HK-2 (cell line): Measurements from ENCODE around the gene SRGAP2C.
"Not testable (repeated sequence)": the region's sequence is repeated elsewhere in the genome, so short reads cannot be mapped to it uniquely, and the experiment has no call there.

ENCODE experiments used
- DNase-seq: peaks from one replicate; pipeline ENCODE4 v3.0.0-alpha.2; 2018; ENCODE audit not compliant: unreplicated experiment

Gene SRGAP2C

DNA sequence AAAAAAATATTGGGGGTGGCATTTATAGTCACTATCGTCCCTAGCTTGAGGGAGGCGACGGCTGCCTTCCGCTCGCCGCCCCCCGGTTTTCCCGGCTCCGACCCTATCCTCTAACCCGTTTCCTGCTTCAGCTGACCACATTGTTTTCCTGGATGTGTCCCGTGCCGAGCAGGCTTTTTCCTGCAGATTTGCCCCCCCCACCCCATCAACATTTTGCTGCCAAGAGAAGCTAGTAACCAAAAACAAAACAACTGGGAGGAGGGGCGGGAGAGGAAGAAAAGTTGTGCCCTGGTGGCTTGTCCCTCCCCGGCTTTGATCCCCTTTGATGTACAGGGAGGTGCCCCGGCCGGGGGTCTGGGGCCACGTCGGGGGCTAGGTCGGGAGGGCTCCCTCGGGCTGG, 1.4 kb downstream of the SRGAP2C start:
- DNase-seq: not testable (repeated sequence)

DNA sequence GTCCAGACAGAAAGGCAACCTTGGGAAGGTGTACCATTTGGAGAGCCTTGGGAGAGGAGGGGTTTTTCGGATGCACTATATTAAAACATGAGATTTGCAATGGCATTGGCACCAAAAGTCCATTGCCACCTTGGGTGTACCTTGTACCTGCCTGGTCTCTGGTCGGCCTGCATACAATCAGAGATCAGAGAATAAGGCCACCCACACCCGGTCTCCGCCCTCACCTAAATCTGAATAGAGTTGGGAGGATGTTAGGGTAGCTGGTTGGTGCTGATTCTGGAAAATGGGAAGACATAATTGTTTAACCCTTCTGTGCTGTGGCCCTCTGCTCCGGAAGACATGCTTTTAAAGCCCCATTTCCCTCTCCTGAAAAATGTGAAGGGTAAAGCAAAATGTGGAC, 3.1 kb downstream of the SRGAP2C start:
- DNase-seq: not testable (repeated sequence)

DNA sequence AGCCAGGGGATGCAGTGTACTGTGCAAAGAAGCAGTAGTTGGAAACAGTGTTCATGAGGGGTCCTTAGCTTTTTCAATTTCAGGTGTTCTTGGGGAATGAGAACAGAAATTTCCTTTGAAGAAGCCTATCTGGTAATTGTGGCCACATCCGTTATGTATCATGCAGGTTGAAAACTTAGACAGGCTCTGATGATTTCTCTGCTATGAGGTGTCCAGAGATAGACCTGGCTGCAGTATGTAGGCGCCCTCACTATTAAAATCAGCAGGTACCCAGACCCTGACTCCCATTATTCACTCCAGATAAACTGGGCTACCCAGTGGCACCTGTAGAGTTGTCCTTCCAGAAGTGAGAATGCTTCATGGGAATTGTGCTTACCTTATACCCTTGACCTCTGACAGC, 7.7 kb downstream of the SRGAP2C start:
- not testable (repeated sequence) for DNase-seq

DNA sequence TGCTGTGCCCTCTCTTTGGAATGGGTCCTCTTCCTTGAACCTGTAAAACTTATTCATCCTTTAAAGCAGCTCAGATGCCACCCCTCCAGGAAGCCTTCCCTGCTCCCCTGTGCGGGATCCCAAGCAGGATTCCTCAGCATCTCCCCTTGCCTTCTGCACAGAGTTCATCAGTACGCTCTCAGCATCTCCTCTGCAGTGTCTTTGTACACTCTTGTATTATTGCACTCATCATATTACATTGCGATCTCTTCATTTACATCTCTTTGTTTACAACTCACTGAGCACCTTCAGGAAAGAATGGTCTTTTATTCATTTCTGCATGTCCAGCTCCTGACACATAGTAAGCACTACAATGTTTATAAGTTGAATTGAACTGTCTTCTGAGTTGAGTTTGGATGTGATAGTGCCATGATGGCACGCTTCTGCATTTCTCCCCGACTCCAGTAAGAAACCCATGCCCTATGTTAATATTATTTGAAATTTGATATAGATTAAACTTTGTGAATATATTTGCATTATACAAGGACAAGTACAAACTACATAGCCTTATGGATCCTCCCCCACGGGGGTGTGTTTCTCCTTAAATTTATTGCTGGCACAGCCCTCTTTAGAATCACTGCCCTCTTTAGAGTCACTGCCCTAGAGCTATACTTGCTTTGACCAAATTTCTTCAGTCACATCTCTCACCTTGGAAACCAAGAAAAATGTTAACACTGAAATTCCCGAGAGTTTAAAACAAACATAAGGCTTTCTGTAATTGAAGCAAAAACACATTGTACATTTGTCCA, 12.5 kb downstream of the SRGAP2C start:
- DNase-seq: not testable (repeated sequence)

DNA sequence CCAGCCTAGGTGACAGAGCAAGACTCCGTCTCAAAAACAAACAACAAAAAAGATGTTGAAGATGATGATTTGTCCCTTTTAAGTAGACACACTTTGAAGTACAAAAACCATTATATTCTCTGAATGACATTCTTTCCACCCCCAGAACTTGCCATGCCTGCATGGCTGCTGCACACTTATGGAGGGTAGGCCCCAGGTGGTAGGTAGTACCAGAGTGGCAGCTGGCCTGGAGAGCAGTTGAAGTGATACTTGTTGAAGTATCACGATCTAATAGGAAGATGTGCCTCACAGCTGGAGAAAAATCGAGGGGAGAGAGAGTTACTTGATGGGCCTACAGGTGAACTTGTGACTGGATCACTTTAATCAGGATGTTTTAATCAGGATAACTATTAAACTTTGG, 15.0 kb downstream of the SRGAP2C start:
- DNase-seq: not testable (repeated sequence)

DNA sequence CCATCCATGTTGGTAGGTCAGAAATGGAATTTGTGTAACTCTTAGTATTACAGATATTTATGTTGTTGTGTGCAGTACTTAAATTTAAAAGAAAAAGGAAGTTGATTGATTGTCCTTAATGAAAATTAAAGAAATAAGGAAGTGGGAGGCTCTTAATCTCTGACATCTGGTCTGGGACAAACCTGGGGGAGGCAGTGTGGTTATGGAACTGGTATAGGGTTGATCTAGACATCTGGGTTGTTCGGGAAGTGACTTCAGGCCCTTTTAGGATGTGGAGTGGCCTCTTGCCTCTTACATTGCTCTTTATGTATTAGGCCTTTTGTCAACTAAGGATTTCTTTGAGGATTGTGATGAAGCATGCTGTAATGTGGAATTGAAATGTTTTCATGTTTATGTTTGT, 15.5 kb downstream of the SRGAP2C start:
- DNase-seq: not testable (repeated sequence)

DNA sequence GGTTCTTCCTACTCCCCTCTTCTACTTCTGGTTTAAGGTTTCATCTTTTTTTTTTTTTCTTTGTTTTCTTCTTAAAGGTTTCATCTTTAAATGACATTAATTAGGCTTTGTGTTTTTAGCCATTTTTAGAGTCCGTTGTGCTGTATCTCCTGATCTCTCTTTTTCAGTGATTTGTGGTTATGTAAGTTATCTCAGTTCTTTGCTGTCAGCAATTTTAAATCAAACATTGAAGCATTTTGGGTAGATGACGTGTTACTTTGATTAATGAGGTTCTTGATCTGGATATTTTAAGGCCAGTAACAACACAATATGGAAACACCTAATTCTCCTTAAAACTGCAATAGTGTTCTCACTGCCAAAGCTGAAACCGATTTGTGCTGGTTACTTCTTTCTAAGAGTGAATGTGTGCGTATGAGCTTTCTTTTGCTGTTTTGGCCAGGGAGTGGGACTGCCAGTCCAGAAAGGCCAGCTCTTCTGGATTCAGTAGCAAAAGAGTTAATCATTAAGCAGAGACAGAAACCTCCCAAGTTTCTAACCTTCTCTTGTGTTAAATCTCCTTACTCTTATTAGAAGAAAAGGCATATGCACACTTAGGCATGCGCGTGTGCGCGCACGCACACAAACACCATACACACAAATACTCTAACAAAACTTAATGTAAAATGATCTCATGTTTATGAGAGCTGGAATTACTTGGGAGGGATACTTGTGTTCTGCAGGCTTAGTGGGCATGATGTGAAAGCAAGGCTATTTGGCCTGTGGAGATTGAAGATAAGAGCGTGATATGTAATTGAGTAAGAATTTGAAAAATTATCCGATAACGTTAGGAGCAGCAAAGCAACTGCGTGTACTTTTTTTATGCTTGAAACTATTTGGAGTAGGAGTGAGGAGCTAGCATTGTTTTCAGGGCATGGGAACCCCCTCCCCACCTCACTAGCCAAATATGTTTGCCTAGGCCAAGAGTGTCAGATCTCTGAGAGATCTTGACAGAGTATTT, 16.5 kb downstream of the SRGAP2C start:
- not testable (repeated sequence) for DNase-seq

DNA sequence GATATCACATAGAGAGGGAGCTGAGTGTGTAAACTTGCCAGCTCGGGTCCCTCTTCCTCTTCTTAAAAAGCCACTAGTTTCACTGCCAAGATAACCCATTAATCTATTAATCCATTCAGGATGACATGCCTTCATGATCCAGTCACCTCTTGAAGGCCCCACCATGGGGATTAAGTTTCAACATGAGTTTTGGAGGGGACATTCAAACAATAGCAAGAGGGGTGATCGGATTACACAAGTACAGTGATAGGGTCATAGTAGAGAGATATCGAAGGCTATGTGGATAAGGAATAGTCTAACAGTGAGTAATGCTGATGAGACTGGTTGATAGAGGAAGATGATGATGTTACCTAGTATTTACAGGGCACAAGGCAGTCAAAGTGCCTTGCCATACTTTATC, 18.2 kb downstream of the SRGAP2C start:
- DNase-seq: not testable (repeated sequence)

DNA sequence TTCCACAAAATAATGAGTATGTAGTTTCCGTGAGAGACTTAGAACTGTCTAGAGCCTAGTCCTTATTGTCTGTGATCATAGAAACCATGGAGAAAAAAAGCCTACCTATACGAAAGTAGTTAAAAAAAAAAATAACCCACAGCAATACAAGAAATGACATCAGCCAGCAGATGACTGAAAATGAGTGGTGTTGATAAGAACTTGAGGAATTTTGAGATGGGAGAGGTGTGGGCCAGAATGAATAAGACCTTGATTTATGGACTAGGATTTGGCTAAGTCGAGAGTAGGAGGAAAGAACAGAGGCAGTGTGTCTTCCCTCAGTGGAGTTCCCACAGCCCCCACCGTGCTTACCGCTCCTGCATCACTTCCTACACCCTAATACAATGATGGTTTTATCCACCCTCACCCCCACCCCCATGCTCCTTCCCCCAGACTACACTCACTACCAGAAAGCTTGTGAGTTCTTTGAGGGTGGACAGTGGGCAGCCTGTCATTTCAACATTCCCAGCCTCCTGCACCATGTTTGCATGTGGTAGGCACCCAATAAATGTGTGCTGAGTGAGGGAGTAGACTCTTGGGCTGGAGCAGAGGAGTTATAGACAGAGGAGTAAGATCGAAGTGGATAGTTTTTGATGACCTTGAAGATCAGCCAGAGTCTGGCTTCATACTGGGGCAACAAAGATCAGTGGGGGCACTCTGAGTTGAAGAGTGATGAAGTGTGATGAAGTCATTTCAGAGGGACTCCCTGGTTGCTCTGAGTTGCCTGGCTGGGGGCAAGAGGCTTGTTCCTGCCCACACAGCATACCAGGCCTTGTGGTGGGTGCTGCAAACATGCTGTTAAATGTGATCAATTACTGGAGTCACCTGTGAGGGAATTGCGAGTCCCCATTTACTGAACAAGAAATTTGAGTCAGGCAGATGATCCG, 21.3 kb downstream of the SRGAP2C start:
- not testable (repeated sequence) for DNase-seq

DNA sequence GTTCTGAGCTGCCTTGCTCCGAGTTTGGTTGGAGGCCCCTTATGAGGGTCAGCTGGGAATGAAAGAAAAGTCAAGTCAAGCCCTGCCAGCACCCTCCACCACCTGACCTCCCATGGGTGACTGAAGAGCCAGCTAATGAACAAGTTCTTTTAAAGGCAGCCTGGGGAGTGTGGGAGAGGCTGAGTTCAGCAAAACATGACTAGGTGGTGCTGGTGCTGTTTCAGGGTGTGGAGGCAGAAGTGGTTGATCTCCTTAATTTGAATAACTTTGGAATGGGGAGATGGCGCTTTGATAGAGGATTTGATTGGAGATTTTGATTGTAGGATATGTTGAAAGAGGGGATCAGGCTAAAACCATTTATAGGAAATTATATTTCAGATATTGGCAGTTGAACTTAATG, 22.6 kb downstream of the SRGAP2C start:
- DNase-seq: not testable (repeated sequence)

DNA sequence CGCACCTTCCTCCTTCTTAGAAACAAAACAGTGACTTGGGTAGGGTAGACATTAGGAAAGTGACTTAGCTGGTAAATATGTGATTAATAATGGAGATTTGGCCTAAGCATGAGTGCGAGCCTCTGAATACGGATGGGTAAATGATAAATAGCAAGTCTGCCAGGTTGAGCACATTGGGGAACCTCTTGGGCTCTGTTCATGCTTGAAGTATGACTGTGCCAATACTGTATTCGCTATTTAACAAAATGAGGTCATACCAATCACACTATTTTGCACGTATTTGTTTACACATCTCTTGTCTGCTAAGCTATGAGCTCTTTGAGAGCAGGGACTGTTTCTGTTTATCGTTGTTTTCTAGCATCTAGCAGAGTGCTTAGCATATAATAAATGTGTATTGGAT, 23.6 kb downstream of the SRGAP2C start:
- DNase-seq: not testable (repeated sequence)

DNA sequence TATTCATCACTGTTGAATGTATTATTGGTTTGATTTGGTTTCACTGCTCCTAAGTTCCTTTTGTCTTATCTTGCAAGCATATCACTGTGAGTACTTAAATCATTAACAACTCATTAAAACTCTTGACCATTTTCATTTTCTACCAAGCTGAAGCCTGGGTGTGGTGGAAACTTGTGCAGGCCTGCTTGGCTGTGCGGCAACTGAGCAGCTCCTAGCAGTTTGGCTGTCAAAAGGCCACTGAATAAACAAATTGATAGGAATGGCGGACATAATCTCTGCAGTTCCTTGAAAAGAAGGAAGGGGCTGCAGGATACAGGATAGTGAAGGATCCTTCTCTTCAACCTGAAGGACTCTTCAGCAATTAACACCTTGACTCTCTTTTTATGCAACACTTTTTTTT, 26.0 kb downstream of the SRGAP2C start:
- not testable (repeated sequence) for DNase-seq

DNA sequence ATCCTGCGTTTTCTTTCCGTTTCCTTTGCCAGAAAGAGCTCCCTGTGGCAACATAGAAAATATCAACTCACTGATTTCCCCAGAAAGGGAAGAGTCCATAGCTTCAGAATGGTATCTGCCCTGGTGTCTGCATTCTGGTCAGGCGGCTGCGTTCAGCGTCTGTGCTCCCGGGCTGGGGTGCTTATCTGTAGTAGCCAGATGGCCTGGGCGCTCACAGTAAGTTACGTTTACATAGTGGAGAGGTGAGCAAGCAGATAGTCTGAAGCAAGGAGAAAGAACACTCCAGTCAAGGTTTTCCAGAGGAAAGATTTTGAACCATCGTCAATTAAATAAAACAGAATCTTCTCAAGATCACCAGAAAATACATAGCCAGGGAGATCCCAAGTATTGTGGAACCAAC, 28.7 kb downstream of the SRGAP2C start:
- not testable (repeated sequence) for DNase-seq

DNA sequence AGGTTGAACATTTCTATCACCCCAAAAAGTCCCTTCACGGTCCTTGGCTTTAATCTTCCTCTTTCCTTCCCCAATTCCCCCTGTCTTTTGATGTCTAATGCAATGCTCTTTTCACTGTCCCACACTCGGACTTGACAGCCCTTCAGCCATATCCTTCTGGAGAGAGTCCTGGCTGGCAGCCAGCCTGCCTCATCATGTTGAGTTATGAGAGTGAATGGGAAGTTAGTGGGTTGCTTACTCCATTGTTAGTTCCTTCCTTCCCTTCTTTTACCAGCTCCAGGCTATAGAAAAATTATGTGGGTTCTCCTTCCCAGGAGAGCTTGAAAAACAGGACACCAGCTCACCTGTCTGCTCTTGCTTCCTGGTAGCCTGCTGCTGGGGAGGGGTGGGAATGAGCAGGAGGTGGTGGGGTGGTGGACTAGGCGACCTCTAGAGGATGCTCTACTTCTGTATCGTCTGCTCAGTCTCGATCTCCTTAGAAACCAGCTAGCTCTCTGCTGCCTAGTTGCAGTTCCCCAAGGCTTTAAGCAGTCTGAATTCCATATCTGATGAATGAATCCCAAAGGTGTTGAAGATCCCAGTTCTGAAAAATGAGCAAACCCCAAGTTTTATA, 29.9 kb downstream of the SRGAP2C start:
- not testable (repeated sequence) for DNase-seq

DNA sequence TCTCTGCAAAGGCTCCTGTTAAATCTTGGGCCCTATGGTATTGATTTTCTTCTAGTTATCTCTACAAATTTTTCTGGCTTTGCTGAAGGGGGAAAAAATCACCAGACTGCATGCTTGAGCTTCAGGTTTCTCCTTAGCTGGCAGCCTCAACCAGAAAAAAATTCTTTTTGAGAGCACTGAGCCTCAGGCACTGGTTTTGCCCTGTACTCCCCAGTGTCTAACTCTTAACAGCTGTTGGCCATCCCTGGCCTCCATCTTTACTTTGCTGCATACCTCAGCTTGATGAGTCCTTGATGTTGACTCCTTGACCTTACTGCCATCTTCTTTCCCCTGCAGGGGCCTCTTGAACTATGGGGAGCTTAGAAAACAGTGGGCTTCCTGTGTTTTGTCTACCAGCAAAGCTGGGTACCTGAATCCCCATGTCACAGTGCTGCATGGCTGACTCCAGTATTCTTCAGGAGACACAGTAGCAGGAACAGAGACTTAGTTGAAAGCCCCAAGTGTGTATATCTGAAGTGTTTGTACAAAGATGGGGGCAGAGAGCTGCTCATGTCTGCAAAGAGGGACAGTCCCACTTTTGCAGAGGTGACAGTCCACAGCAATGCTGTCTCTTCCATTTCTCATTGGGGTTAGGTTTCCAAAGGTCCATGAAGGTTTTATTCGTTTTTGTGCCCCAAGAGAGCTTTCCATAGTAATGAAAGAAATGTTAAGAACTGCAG, 31.1 kb downstream of the SRGAP2C start:
- DNase-seq: not testable (repeated sequence)

DNA sequence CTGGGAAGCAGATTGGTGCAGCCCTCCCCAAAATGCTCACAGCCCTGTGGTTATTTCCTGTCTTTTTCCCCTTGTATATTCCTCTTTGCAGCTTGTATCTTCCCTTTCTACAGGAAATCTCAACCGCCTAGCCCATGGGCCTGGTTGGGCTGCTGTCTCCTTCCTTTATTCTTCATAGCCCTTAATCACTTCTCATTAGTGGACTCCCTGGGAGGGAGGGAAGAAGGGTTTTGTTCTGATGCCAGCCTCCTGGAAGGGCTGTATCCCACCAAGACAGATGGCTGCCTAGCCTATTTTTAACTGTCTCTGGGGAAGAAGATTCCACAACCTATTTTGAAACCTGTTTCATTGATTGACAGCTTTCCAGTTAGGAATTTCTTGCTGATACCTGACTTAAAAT, 31.9 kb downstream of the SRGAP2C start:
- DNase-seq: not testable (repeated sequence)

DNA sequence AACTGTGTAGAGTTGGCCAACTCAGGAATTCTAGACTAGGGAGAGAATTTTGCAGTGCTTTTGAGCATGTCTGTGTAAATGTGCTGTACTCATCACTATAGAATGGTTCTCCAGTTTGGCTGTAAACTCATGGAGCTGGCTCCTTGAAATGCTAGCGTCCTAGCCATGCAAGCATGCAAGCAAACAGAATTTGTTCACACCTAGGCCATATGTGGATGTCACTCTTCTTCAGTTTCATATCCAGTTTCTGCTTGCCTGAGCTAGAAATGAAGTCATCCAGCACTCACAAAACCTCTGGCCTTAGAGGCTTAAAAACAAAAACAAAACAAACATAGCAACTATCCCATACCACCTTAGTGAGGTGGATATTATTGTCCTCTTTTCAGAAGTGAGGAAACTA, 37.0 kb downstream of the SRGAP2C start:
- DNase-seq: not testable (repeated sequence)

DNA sequence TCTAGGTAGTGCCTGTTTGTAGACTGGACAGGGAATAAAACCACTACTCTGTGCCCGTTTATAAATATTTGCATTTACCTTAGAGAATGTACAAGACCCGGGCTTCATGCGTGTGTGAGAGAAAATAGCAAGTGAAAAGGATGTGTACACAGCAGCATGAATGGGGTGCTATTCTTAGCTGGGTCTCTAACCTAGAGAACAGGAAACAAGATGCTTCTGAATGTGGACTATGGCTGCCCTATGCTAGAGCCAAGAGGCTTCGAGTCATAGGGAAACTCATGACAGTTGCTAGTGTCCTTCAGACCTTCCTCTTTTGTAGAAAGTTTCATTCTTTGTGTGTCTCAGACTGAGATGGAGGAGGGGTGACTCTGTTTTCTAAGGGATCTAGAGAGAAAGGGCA, 39.9 kb downstream of the SRGAP2C start:
- not testable (repeated sequence) for DNase-seq

DNA sequence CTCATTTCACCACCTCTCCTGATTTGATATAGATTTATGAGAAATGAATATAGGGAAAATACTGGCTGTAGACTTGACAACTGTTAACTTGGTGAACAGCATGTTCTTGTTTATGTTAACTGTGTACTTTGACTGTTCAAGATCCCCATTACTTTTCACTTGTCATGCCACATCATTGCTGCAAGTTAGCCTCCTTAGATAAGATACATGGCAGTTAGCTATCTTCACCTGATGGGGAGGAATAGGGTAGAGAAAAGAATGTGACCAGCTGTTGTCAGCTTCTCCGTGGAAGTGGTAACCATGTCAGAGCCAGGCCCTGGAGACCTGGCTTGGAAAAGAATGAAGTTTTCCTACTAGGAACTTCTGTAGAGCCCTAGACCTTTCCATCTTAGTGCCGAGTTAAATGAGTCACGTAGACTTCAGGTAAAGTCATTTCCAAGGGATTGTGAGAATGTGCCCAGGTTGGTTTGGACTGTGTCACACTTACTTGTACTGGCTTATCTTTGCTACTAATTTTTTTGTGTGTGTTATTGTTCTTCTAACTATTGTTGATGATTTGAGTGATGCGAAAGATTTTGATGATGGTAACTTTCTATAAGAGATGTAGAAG, 41.6 kb downstream of the SRGAP2C start:
- not testable (repeated sequence) for DNase-seq

DNA sequence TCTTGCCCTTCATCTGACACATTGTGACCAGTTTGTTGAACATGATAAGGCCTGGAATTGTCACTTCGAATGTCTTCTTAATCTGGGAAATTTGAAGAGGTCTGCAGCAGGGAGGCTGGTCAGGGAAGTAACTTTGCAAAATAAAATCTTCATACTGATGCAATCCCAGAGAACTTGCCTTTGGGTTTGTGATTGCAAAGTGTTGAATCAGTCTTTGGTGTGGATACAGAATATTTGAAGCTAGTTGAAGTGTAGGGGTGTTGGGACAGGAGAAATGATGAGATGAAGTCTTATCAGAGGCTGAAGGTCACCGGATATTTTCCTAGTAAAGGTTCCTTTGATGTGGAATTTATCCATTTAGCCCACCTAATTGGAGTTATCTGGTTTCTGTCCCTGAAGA, 42.1 kb downstream of the SRGAP2C start:
- not testable (repeated sequence) for DNase-seq
